ENCODE data around the gene ASB13.

Gene ASB13

GRCh38 chr10:5647507-5648240 is 18.7 kb downstream of the ASB13 start:
- Histone ChIP-seq H3K14ac (ENCODE audit: low read length) (no peak overlapping the region), H4K91ac (ENCODE audit: low read depth, low read length, poor library complexity) (no peak overlapping the region), H3K4me3 (ENCODE audit: low read length in 2 of 2) (no peak overlapping the region), H3K4me2 (ENCODE audit: insufficient read depth, low read length, poor library complexity, severe bottlenecking) (no peak overlapping the region), H3K23ac (ENCODE audit: low read depth, low read length, poor library complexity) (no peak overlapping the region), H3K4me1 (ENCODE audit: control insufficient read depth in 2 of 2, insufficient read depth in 1 of 2, low read depth in 1 of 2, low read length in 2 of 2) (peaks cover 0 to 4% of the 10 kb centered on the region in 2 donors), H3K9ac (ENCODE audit: low read depth, low read length, poor library complexity) (no peak overlapping the region), H3K9me3 (replicated peaks in 1 of 2; ENCODE audit: control insufficient read depth in 2 of 2, insufficient read depth in 1 of 2, low read depth in 1 of 2, low read length in 2 of 2) (peaks cover 0 to 2% of the 10 kb centered on the region in 2 donors), H2AFZ (ENCODE audit: low read length) (no peak overlapping the region), H2BK12ac (ENCODE audit: low read length) (no peak overlapping the region), H3K79me1 (ENCODE audit: low read depth, low read length) (peaks cover 4% of the 10 kb centered on the region), H2BK15ac (ENCODE audit: low read length) (no peak overlapping the region), H4K8ac (ENCODE audit: low read depth, low read length) (no peak overlapping the region), H3K36me3 (replicated peaks in 1 of 2; ENCODE audit: control insufficient read depth in 2 of 2, insufficient read depth in 2 of 2, low read length in 2 of 2) (peaks cover 0 to 9% of the 10 kb centered on the region in 2 donors), H3K4ac (ENCODE audit: low read length) (no peak overlapping the region), H3K27ac (replicated peaks; ENCODE audit: low read length) (no peak overlapping the region), H2BK5ac (ENCODE audit: low read length) (no peak overlapping the region), H3K18ac (ENCODE audit: low read length) (no peak overlapping the region), H2AK5ac (ENCODE audit: low read depth, low read length) (no peak overlapping the region), H3K27me3 (ENCODE audit: control insufficient read depth in 3 of 3, insufficient read depth in 3 of 3, low read depth in 1 of 3, low read length in 3 of 3) (no peaks in the 10 kb centered on the region), H2BK120ac (ENCODE audit: low read depth, low read length) (no peak overlapping the region)
- no CpG with 5 or more reads among the region's 11 CpGs for WGBS, 2 donors (ENCODE audit: extremely low coverage in 2 of 2, insufficient read length in 2 of 2, insufficient replicate concordance in 1 of 2)
- DNase-seq (ENCODE audit: low spot score), result no peak

- WGBS, 2 donors (ENCODE audit: extremely low coverage in 2 of 2, insufficient read length in 2 of 2, insufficient replicate concordance in 1 of 2), result no CpG with 5 or more reads among the region's 21 CpGs
- no peaks in the 10 kb centered on the region for H3K27me3 ChIP-seq (ENCODE audit: control insufficient read depth in 3 of 3, insufficient read depth in 3 of 3, low read depth in 1 of 3, low read length in 3 of 3)
- no peak for DNase-seq (ENCODE audit: low spot score)
Observed at GRCh38 chr10:5645944-5646617, 20.3 kb downstream of the ASB13 start.

GRCh38 chr10:5645375-5645774 is 21.0 kb downstream of the ASB13 start:
- Histone ChIP-seq H3K4me2 (ENCODE audit: insufficient read depth, low read length, poor library complexity, severe bottlenecking) (no peak overlapping the region), H3K9me3 (replicated peaks in 1 of 2; ENCODE audit: control insufficient read depth in 2 of 2, insufficient read depth in 1 of 2, low read depth in 1 of 2, low read length in 2 of 2) (no peaks in the 10 kb centered on the region), H3K36me3 (replicated peaks in 1 of 2; ENCODE audit: control insufficient read depth in 2 of 2, insufficient read depth in 2 of 2, low read length in 2 of 2) (peaks cover 17 to 18% of the 10 kb centered on the region in 2 donors), H3K27ac (replicated peaks; ENCODE audit: low read length) (no peak overlapping the region), H2AFZ (ENCODE audit: low read length) (no peak overlapping the region), H3K18ac (ENCODE audit: low read length) (no peak overlapping the region), H2BK15ac (ENCODE audit: low read length) (no peak overlapping the region), H2BK120ac (ENCODE audit: low read depth, low read length) (no peak overlapping the region), H3K14ac (ENCODE audit: low read length) (no peak overlapping the region), H2BK12ac (ENCODE audit: low read length) (no peak overlapping the region), H3K23ac (ENCODE audit: low read depth, low read length, poor library complexity) (no peak overlapping the region), H3K4ac (ENCODE audit: low read length) (no peak overlapping the region), H2BK5ac (ENCODE audit: low read length) (no peak overlapping the region), H3K9ac (ENCODE audit: low read depth, low read length, poor library complexity) (no peak overlapping the region), H2AK5ac (ENCODE audit: low read depth, low read length) (no peak overlapping the region), H3K4me3 (ENCODE audit: low read length in 2 of 2) (no peak overlapping the region), H3K4me1 (ENCODE audit: control insufficient read depth in 2 of 2, insufficient read depth in 1 of 2, low read depth in 1 of 2, low read length in 2 of 2) (peaks cover 0 to 1% of the 10 kb centered on the region in 2 donors), H4K91ac (ENCODE audit: low read depth, low read length, poor library complexity) (no peak overlapping the region), H4K8ac (ENCODE audit: low read depth, low read length) (no peak overlapping the region), H3K79me1 (ENCODE audit: low read depth, low read length) (peaks cover 2% of the 10 kb centered on the region), H3K27me3 (ENCODE audit: control insufficient read depth in 3 of 3, insufficient read depth in 3 of 3, low read depth in 1 of 3, low read length in 3 of 3) (no peaks in the 10 kb centered on the region)
- no CpG with 5 or more reads among the region's 11 CpGs for WGBS, 2 donors (ENCODE audit: extremely low coverage in 2 of 2, insufficient read length in 2 of 2, insufficient replicate concordance in 1 of 2)
- DNase-seq (ENCODE audit: low spot score), result no peak

More at GRCh38 chr10:5645944-5646617, 20.3 kb downstream of the ASB13 start:
- Histone ChIP-seq H2BK120ac (ENCODE audit: low read depth, low read length) (no peak overlapping the region), H3K9me3 (replicated peaks in 1 of 2; ENCODE audit: control insufficient read depth in 2 of 2, insufficient read depth in 1 of 2, low read depth in 1 of 2, low read length in 2 of 2) (no peaks in the 10 kb centered on the region), H3K36me3 (replicated peaks in 1 of 2; ENCODE audit: control insufficient read depth in 2 of 2, insufficient read depth in 2 of 2, low read length in 2 of 2) (peaks cover 12 to 13% of the 10 kb centered on the region in 2 donors), H2BK15ac (ENCODE audit: low read length) (no peak overlapping the region), H3K9ac (ENCODE audit: low read depth, low read length, poor library complexity) (no peak overlapping the region), H4K91ac (ENCODE audit: low read depth, low read length, poor library complexity) (no peak overlapping the region), H2AFZ (ENCODE audit: low read length) (no peak overlapping the region), H3K18ac (ENCODE audit: low read length) (no peak overlapping the region), H3K4me3 (ENCODE audit: low read length in 2 of 2) (no peak overlapping the region), H3K4me2 (ENCODE audit: insufficient read depth, low read length, poor library complexity, severe bottlenecking) (no peak overlapping the region), H3K4me1 (ENCODE audit: control insufficient read depth in 2 of 2, insufficient read depth in 1 of 2, low read depth in 1 of 2, low read length in 2 of 2) (peaks cover 0 to 1% of the 10 kb centered on the region in 2 donors), H2BK5ac (ENCODE audit: low read length) (no peak overlapping the region), H2BK12ac (ENCODE audit: low read length) (no peak overlapping the region), H3K27ac (replicated peaks; ENCODE audit: low read length) (no peak overlapping the region), H2AK5ac (ENCODE audit: low read depth, low read length) (peak overlapping the region; percentile 27), H3K23ac (ENCODE audit: low read depth, low read length, poor library complexity) (no peak overlapping the region), H3K79me1 (ENCODE audit: low read depth, low read length) (peaks cover 2% of the 10 kb centered on the region), H4K8ac (ENCODE audit: low read depth, low read length) (peak overlapping the region; percentile 25), H3K14ac (ENCODE audit: low read length) (no peak overlapping the region), H3K4ac (ENCODE audit: low read length) (no peak overlapping the region)

GRCh38 chr10:5644930-5645329 is 21.5 kb downstream of the ASB13 start:
- no peak overlapping the region for H2BK12ac ChIP-seq (ENCODE audit: low read length)
- DNase-seq (ENCODE audit: low spot score), result no peak
- no peak overlapping the region for H3K4ac ChIP-seq (ENCODE audit: low read length)
- H3K4me3 ChIP-seq (ENCODE audit: low read length in 2 of 2), result no peak overlapping the region
- H3K4me1 ChIP-seq (ENCODE audit: control insufficient read depth in 2 of 2, insufficient read depth in 1 of 2, low read depth in 1 of 2, low read length in 2 of 2), result peaks cover 0 to 1% of the 10 kb centered on the region in 2 donors
- H2AK5ac ChIP-seq (ENCODE audit: low read depth, low read length), result no peak overlapping the region
- no peaks in the 10 kb centered on the region for H3K27me3 ChIP-seq (ENCODE audit: control insufficient read depth in 3 of 3, insufficient read depth in 3 of 3, low read depth in 1 of 3, low read length in 3 of 3)
- WGBS, 2 donors (ENCODE audit: extremely low coverage in 2 of 2, insufficient read length in 2 of 2, insufficient replicate concordance in 1 of 2), result no CpG with 5 or more reads among the region's 6 CpGs
- H3K79me1 ChIP-seq (ENCODE audit: low read depth, low read length), result peaks cover 2% of the 10 kb centered on the region
- no peak overlapping the region for H2BK5ac ChIP-seq (ENCODE audit: low read length)
- H3K18ac ChIP-seq (ENCODE audit: low read length), result no peak overlapping the region
- peaks cover 21 to 22% of the 10 kb centered on the region in 2 donors for H3K36me3 ChIP-seq (replicated peaks in 1 of 2; ENCODE audit: control insufficient read depth in 2 of 2, insufficient read depth in 2 of 2, low read length in 2 of 2)
- no peak overlapping the region for H4K8ac ChIP-seq (ENCODE audit: low read depth, low read length)
- H2AFZ ChIP-seq (ENCODE audit: low read length), result no peak overlapping the region
- H3K9me3 ChIP-seq (replicated peaks in 1 of 2; ENCODE audit: control insufficient read depth in 2 of 2, insufficient read depth in 1 of 2, low read depth in 1 of 2, low read length in 2 of 2), result no peaks in the 10 kb centered on the region
- H3K14ac ChIP-seq (ENCODE audit: low read length), result no peak overlapping the region
- H3K27ac ChIP-seq (replicated peaks; ENCODE audit: low read length), result no peak overlapping the region
- no peak overlapping the region for H3K9ac ChIP-seq (ENCODE audit: low read depth, low read length, poor library complexity)
- H3K4me2 ChIP-seq (ENCODE audit: insufficient read depth, low read length, poor library complexity, severe bottlenecking), result no peak overlapping the region
- H3K23ac ChIP-seq (ENCODE audit: low read depth, low read length, poor library complexity), result no peak overlapping the region
- no peak overlapping the region for H2BK120ac ChIP-seq (ENCODE audit: low read depth, low read length)
- H4K91ac ChIP-seq (ENCODE audit: low read depth, low read length, poor library complexity), result no peak overlapping the region
- no peak overlapping the region for H2BK15ac ChIP-seq (ENCODE audit: low read length)
